ENCODE data around the gene EI24. TPM values are rescaled to one million over a fixed set of nuclear protein-coding genes. Genes with fewer than 3 reads are reported as not detected.
"Not testable (repeated sequence)": the region's sequence is repeated elsewhere in the genome, so short reads cannot be mapped to it uniquely, and the experiment has no call there.

The EI24 gene
- total RNA-seq, 1 experiment from 2014 or later: 193 TPM

- Histone ChIP-seq H3K36me3 (ENCODE audit: control insufficient read depth, insufficient read depth, low read length) (no peaks in the 10 kb centered on the region), H3K4me3 (ENCODE audit: low read depth in 2 of 2, low read length in 2 of 2) (no peak overlapping the region), H3K27ac (ENCODE audit: low read length) (no peak overlapping the region), H3K9me3 (ENCODE audit: control insufficient read depth, insufficient read depth, low read depth, low read length) (no peaks in the 10 kb centered on the region), H3K4me1 (ENCODE audit: control insufficient read depth, insufficient read depth, low read length) (no peaks in the 10 kb centered on the region), H3K27me3 (ENCODE audit: control insufficient read depth, insufficient read depth, low read length) (no peaks in the 10 kb centered on the region)
- intact Hi-C loops (cut with micrococcal nuclease; ENCODE audit: unreplicated experiment): no loop called here
- ATAC-seq (no peak), DNase-seq (ENCODE audit: low read depth, low spot score) (no peak)
- ChIA-PET POLR2A (no interaction called here), CTCF (no interaction called here)
- in situ Hi-C loops (cut with HindIII; ENCODE audit: low pct_unique_long_range_greater_than_20kb, low sequenced_read_pairs): no loop called here
- TF ChIP-seq POLR2AphosphoS5 (IDR thresholded peaks at IDR 0.05; ENCODE audit: low read depth, low read length): no peak
- BruUV-seq (replicated peaks): no TSS peak
Measured at GRCh38 chr11:125525303-125525702, 44.0 kb upstream of the EI24 start.

GRCh38 chr11:125532668-125533067, 36.6 kb upstream of the EI24 start:
- CTCF ChIA-PET: no interaction called here
- in situ Hi-C loops (cut with HindIII; ENCODE audit: low pct_unique_long_range_greater_than_20kb, low sequenced_read_pairs): no loop called here
- Histone ChIP-seq H3K9me3 (ENCODE audit: control insufficient read depth, insufficient read depth, low read depth, low read length) (no peaks in the 10 kb centered on the region), H3K4me1 (ENCODE audit: control insufficient read depth, insufficient read depth, low read length) (no peaks in the 10 kb centered on the region), H3K36me3 (ENCODE audit: control insufficient read depth, insufficient read depth, low read length) (no peaks in the 10 kb centered on the region), H3K27ac (ENCODE audit: low read length) (no peak overlapping the region), H3K4me3 (ENCODE audit: low read depth in 2 of 2, low read length in 2 of 2) (no peak overlapping the region), H3K27me3 (ENCODE audit: control insufficient read depth, insufficient read depth, low read length) (peaks cover 5% of the 10 kb centered on the region; the same call in 1 of the 2 replicates)
- no peak for DNase-seq (ENCODE audit: low read depth, low spot score)
- intact Hi-C loops (cut with micrococcal nuclease; ENCODE audit: unreplicated experiment): no loop called here
- no peak for ATAC-seq
- no peak for TF ChIP-seq REST (IDR thresholded peaks at IDR 0.05; ENCODE audit: insufficient read depth in 1 of 2, low read depth in 2 of 2, low read length in 1 of 2)
- TF ChIP-seq POLR2AphosphoS5 (IDR thresholded peaks at IDR 0.05; ENCODE audit: low read depth, low read length): no peak
- no peak for TF ChIP-seq SIN3A (IDR thresholded peaks at IDR 0.05; ENCODE audit: borderline replicate concordance, insufficient read depth, low read depth, low read length)
- TF ChIP-seq TCF7L2 (IDR thresholded peaks at IDR 0.05; ENCODE audit: low read depth, low read length): no peak
- no peak for TF ChIP-seq CTCF (IDR thresholded peaks at IDR 0.05)
- POLR2A ChIA-PET: no interaction called here
- BruUV-seq (replicated peaks): no TSS peak

GRCh38 chr11:125535585-125535984, 33.7 kb upstream of the EI24 start:
- Histone ChIP-seq H3K4me1 (ENCODE audit: control insufficient read depth, insufficient read depth, low read length) (no peaks in the 10 kb centered on the region), H3K27ac (ENCODE audit: low read length) (no peak overlapping the region), H3K9me3 (ENCODE audit: control insufficient read depth, insufficient read depth, low read depth, low read length) (no peaks in the 10 kb centered on the region), H3K27me3 (ENCODE audit: control insufficient read depth, insufficient read depth, low read length) (peaks cover 5% of the 10 kb centered on the region; the same call in 1 of the 2 replicates), H3K4me3 (ENCODE audit: low read depth in 2 of 2, low read length in 2 of 2) (no peak overlapping the region), H3K36me3 (ENCODE audit: control insufficient read depth, insufficient read depth, low read length) (no peaks in the 10 kb centered on the region)
- BruUV-seq (replicated peaks): no TSS peak
- ChIA-PET POLR2A (no interaction called here), CTCF (no interaction called here)
- intact Hi-C loops (cut with micrococcal nuclease; ENCODE audit: unreplicated experiment): no loop called here
- TF ChIP-seq REST (IDR thresholded peaks at IDR 0.05; ENCODE audit: insufficient read depth in 1 of 2, low read depth in 2 of 2, low read length in 1 of 2): no peak
- no peak for TF ChIP-seq SIN3A (IDR thresholded peaks at IDR 0.05; ENCODE audit: borderline replicate concordance, insufficient read depth, low read depth, low read length)
- TF ChIP-seq TCF7L2 (IDR thresholded peaks at IDR 0.05; ENCODE audit: low read depth, low read length): no peak
- TF ChIP-seq POLR2AphosphoS5 (IDR thresholded peaks at IDR 0.05; ENCODE audit: low read depth, low read length): no peak
- TF ChIP-seq CTCF (IDR thresholded peaks at IDR 0.05): no peak
- ATAC-seq (no peak), DNase-seq (ENCODE audit: low read depth, low spot score) (no peak)
- in situ Hi-C loops (cut with HindIII; ENCODE audit: low pct_unique_long_range_greater_than_20kb, low sequenced_read_pairs): no loop called here

- CTCF ChIA-PET; H3K4me1 ChIP-seq (ENCODE audit: control insufficient read depth, insufficient read depth, low read length); H3K9me3 ChIP-seq (ENCODE audit: control insufficient read depth, insufficient read depth, low read depth, low read length); H3K27me3 ChIP-seq (ENCODE audit: control insufficient read depth, insufficient read depth, low read length); H3K4me3 ChIP-seq (ENCODE audit: low read depth in 2 of 2, low read length in 2 of 2); in situ Hi-C loops (cut with HindIII; ENCODE audit: low pct_unique_long_range_greater_than_20kb, low sequenced_read_pairs); DNase-seq (ENCODE audit: low read depth, low spot score); intact Hi-C loops (cut with micrococcal nuclease; ENCODE audit: unreplicated experiment); H3K36me3 ChIP-seq (ENCODE audit: control insufficient read depth, insufficient read depth, low read length); BruUV-seq (replicated peaks); POLR2A ChIA-PET; ATAC-seq; H3K27ac ChIP-seq (ENCODE audit: low read length): not testable (repeated sequence)
Measured at GRCh38 chr11:125536834-125537233, 32.4 kb upstream of the EI24 start.
